ENCODE results near the gene CDC5L. TPM values are rescaled to one million over a fixed set of nuclear protein-coding genes. Genes with fewer than 3 reads are reported as not detected.

The CDC5L gene
- total RNA-seq, 4 donors from 2014 or later, result 9.9 to 23.1 (median 15.3) TPM

DNA sequence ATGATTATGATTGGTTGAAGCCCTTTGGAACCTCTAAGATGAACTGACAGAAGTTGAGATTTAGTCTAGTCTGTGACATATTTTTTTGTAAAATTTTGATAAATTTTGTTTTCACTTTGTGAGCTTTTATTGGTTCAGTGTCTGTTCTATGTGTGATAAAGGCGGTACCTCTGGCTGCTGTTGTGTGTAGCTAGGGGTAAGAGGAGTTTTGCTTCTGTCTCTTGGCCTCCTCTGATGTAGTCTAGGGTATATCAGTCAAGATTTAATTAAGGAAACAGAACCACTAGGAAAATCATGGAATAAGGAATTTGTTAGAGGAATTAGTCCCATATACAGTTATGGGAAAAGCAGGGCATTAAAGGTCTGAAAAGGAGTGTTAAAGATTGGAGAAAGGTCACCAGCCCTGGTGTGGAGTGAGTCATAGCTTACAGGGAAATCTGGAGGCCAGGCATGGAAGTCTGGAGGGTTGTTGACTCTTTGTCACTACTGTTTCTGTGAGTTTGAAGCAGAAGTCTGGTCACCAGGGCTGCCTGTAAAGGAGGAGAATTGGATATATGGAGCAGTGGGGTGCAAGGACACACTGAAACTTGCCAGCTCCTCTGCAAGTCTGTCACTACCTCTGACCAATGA is 28.5 kb downstream of the CDC5L start:
- DNase-seq, result no peak
- no peak overlapping the region for H3K4me3 ChIP-seq
- no peaks in the 10 kb centered on the region for H3K27me3 ChIP-seq
- H3K4me1 ChIP-seq, result peaks cover 0 to 12% (median 0%) of the 10 kb centered on the region in 4 donors
- TF ChIP-seq, protein P1, sequence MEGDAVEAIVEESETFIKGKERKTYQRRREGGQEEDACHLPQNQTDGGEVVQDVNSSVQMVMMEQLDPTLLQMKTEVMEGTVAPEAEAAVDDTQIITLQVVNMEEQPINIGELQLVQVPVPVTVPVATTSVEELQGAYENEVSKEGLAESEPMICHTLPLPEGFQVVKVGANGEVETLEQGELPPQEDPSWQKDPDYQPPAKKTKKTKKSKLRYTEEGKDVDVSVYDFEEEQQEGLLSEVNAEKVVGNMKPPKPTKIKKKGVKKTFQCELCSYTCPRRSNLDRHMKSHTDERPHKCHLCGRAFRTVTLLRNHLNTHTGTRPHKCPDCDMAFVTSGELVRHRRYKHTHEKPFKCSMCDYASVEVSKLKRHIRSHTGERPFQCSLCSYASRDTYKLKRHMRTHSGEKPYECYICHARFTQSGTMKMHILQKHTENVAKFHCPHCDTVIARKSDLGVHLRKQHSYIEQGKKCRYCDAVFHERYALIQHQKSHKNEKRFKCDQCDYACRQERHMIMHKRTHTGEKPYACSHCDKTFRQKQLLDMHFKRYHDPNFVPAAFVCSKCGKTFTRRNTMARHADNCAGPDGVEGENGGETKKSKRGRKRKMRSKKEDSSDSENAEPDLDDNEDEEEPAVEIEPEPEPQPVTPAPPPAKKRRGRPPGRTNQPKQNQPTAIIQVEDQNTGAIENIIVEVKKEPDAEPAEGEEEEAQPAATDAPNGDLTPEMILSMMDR (IDR thresholded peaks at IDR 0.05), result no peak
- no peak for TF ChIP-seq POLR2A (IDR thresholded peaks at IDR 0.05)
- no peak overlapping the region for H3K27ac ChIP-seq
- H3K36me3 ChIP-seq, result peaks cover 0 to 59% (median 0%) of the 10 kb centered on the region in 3 donors
- no peaks in the 10 kb centered on the region for H3K9me3 ChIP-seq

GRCh38 chr6:44422531-44422930 is 35.0 kb downstream of the CDC5L start:
- Histone ChIP-seq H3K4me1 (no peaks in the 10 kb centered on the region), H3K9me3 (no peaks in the 10 kb centered on the region), H3K27me3 (no peaks in the 10 kb centered on the region), H3K4me3 (no peak overlapping the region), H3K27ac (no peak overlapping the region), H3K36me3 (peaks cover 0 to 87% (median 0%) of the 10 kb centered on the region in 3 donors)
- TF ChIP-seq, protein P1 (IDR thresholded peaks at IDR 0.05), result no peak
- TF ChIP-seq POLR2A (IDR thresholded peaks at IDR 0.05), result no peak
- no peak for DNase-seq

DNA sequence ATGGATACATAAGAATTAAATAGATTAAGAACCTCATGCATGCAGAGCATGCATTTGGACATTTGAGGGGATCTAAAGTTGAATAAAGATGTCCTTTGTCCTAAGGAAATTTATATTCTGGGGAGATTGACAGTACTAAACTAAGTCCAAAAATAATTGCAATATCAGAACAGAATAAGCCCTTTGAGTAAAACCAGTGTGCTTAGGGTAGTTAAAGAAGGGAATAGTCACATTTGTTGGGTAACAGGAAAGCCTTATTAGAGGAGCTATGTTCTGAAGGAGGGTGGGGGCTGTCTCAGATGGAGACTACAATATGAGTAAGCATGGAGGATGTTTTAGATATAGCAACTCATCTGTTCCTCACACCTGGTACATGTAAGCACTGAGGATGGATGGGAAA is 35.8 kb downstream of the CDC5L start:
- Histone ChIP-seq H3K36me3 (peaks cover 0 to 86% (median 0%) of the 10 kb centered on the region in 3 donors), H3K27ac (no peak overlapping the region)
- TF ChIP-seq, protein P1 (IDR thresholded peaks at IDR 0.05), result no peak
- no peak for TF ChIP-seq POLR2A (IDR thresholded peaks at IDR 0.05)

DNA sequence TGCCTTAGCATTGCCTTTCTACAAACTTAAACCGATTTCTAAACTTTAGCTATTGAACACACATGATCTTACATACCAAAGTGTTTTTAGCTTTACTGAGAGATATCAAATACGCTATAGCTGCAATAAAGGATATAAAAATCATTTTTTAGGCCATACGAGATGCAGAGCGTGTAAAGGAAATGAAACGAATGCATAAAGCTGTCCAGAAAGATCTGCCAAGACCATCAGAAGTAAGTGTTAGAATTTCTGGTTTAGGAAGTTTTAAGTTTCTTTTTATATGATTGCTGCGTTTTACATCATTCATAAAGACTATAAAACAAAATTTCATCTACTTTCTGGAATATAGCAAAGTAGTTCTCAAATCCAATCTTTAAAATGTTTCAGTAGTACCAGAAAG is 38.4 kb downstream of the CDC5L start:
- Histone ChIP-seq H3K36me3 (peaks cover 0 to 85% (median 0%) of the 10 kb centered on the region in 3 donors), H3K27me3 (no peaks in the 10 kb centered on the region), H3K9me3 (no peaks in the 10 kb centered on the region), H3K4me1 (no peaks in the 10 kb centered on the region), H3K27ac (no peak overlapping the region), H3K4me3 (no peak overlapping the region)
- DNase-seq, result no peak
- no peak for TF ChIP-seq POLR2A (IDR thresholded peaks at IDR 0.05)
- TF ChIP-seq, protein P1 (IDR thresholded peaks at IDR 0.05), result no peak

More for the DNA sequence above, 35.8 kb downstream of the CDC5L start:
- Histone ChIP-seq H3K4me3 (no peak overlapping the region), H3K27me3 (no peaks in the 10 kb centered on the region), H3K4me1 (no peaks in the 10 kb centered on the region), H3K9me3 (no peaks in the 10 kb centered on the region)
- no peak for DNase-seq

DNA sequence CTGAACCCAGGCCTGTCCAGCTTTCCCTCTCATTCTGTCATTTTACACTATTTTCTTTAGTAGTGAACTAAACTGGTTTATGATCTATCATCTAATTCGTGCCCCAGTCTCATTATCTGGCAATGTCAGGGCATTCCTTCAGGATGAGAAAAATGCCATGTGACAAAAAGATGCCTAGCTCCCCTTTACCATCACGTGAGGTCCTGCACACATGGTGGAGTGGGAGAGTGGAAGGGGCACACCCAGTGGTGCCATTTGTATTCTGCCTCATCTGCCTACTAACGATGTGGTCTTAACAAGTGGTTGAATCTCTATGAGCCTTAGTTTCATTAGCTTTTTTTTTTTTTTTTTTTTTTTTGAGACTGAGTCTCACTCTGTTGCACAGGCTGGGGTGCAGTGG is 41.2 kb downstream of the CDC5L start:
- peaks cover 0 to 59% (median 0%) of the 10 kb centered on the region in 3 donors for H3K36me3 ChIP-seq

More for the DNA sequence above, 41.2 kb downstream of the CDC5L start:
- no peaks in the 10 kb centered on the region for H3K9me3 ChIP-seq
- no peak overlapping the region for H3K4me3 ChIP-seq
- H3K4me1 ChIP-seq, result peaks cover 0 to 18% (median 0%) of the 10 kb centered on the region in 4 donors
- no peak for DNase-seq
- no peaks in the 10 kb centered on the region for H3K27me3 ChIP-seq
- H3K27ac ChIP-seq, result no peak overlapping the region
- TF ChIP-seq, protein P1 (IDR thresholded peaks at IDR 0.05), result no peak
- TF ChIP-seq POLR2A (IDR thresholded peaks at IDR 0.05), result no peak
